ENCODE measurements around the gene SFXN3.

SFXN3 gene

DNA sequence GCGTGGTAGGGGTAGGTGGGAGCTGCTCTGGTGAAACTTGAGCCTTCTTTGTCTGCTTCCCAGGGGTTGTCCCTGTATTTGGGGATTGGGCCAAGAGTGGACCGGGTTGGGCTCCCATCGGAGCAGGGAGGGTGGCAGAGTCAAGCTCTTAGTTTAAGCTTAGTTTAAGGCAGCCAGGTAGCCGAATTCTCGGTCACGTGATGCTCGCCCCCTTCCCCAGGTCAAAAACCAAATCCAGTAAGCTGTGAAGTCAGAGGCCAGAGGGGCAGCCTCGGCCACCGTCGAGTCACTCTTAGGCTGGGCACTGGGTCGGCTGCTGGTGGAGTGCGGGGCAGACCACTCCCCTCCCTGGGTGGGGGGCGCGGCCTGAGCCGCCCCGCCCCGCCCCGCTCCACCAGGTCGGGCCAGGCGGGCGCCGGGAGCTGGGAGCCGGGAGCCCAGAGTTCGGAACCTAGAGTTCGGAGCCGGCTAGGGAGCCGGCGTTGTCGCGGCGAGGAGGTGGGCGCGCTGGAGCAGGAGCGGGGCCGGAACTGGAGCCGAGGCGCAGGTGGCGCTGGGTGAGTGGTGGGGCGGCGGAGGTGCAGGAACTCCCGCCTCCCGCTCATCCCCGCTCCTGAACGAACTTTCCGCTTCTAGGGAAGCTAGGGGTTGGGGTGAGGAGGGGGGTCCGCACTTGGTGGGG is 34.2 kb upstream of the SFXN3 start:
- no peak for DNase-seq
- Mint-ChIP-seq H3K4me3 (peak overlapping the region; percentile 92), H3K9me3 (no peaks in the 10 kb centered on the region), H3K27me3 (no peaks in the 10 kb centered on the region), H3K27ac (peak overlapping the region; percentile 94), H3K36me3 (ENCODE audit: low read depth) (peaks cover 45% of the 10 kb centered on the region), H3K4me1 (ENCODE audit: low read depth) (peaks cover 31% of the 10 kb centered on the region)

DNA sequence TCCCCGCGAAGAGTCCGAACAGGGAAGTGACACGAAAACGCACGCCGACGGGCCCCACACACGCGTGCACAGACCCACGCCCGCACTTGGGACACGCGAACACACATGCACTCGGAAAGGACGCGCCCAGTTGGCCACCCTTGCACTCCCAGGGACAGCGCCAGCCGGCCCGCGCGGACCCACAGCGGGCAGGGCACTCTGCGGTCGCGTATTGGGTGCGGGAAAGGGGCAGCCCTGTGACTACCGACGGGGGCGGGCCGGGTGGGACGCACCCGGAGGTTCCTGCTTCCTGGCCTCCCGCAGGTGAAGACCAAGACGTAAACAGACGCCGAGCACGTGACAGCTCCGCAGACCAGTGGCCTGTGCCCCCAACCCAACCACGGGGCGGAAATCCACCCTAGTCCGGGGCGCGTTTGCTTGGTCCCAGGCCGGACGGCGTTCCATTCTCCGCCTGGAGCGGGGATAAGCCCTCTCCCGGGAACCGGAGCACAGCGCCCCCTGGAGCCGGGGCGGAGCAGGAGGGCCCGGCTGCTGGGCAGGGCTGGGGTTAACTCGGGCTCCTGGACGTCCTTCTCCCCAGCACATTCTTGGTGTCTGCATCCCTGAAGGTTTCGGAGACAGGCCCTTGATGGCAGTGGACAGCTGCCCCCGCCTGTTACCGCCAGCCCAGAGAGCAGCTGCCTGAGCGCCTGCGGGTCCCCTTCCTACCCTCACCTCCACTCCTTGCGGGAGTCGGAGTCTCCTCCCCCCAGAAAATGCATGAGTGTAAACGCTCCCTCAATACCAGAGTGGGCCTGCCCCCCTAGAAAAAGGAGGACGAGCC is 33.5 kb upstream of the SFXN3 start:
- Mint-ChIP-seq H3K36me3 (ENCODE audit: low read depth) (peaks cover 43% of the 10 kb centered on the region), H3K4me1 (ENCODE audit: low read depth) (peaks cover 31% of the 10 kb centered on the region), H3K27ac (peak overlapping the region; percentile 94), H3K27me3 (no peaks in the 10 kb centered on the region), H3K4me3 (peak overlapping the region; percentile 92), H3K9me3 (no peaks in the 10 kb centered on the region)
- peak; percentile 88 for DNase-seq

DNA sequence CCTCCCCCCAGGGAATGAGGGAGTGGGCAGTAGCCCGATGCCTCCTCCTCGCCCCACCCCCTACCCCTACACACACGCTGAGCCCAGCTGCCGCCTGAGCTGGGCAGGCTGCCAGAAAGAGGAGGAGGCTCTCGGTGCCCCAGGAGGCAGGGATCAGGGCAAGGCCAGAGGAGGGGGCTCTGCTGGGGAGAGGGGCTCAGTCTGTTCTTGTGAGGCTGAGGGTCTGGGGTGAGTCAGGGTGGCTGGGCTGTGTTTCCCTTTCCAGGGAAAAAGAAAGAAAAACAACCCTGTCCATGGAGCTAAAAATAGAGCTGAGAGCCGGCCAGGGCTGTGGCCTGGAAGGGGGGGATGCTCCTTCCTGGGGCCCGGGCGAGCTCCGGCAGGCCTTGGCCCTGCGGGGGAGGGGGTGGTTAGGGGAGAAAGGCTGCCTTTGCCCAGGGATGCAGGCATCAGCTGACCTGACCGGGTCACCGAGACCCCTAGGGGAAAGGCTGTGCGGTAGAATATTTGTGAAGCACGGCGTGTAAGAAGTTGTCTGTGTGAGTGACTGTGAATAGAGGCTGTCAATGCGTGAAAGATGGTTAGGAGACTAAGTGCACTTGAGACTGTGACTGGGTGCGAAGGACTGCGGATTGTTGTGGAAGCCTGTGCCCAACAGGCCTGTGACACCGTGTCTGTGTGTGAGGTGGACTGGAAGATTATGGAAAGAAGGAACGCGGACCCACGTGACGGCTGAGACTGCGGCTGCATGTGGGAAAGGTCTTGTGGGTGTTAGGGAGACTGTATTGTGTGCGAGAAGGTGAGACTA is 32.6 kb upstream of the SFXN3 start:
- Mint-ChIP-seq H3K36me3 (ENCODE audit: low read depth) (peaks cover 37% of the 10 kb centered on the region), H3K9me3 (no peaks in the 10 kb centered on the region), H3K27ac (peak overlapping the region; percentile 91), H3K4me3 (peak overlapping the region; percentile 92), H3K4me1 (ENCODE audit: low read depth) (peaks cover 31% of the 10 kb centered on the region), H3K27me3 (no peaks in the 10 kb centered on the region)
- peak; percentile 79 for DNase-seq

DNA sequence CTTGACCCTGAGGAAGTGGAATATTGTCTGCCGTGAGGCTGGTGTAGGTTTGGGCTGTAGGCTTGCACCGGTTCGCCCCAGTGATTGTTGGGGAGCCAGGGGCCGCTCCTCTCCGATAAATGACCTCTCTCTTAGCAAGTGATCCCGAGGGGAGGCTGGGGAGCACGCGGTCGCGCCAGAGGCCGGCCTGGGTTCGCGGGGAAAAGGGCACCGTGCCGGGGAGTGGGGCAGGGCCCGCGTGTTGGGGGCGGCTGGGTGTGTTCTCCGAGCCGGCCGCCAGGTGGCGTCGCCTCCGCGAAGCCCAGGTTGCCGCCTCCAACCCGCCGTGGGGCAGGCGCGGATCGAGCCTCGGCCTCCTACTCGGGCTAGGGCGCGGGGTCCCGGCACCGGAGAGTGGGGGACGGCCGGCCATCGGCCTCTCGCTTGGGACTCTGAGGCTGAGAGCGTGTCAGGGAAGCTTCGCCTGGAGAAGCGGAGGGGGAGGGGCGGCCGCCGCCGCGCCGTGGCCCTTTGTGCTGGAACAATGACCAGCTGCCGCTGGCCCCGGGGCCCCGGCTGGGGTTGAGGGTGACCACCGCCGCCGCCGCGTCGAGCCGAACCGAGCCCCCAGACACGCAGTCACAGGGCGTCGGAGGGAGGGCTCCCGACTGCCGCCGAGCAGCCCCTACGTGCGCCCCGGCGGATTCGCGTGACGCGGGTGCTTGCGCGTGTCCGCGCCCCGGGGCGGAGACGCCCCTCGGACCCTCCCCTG is 31.9 kb upstream of the SFXN3 start:
- Mint-ChIP-seq H3K27me3 (no peaks in the 10 kb centered on the region), H3K36me3 (ENCODE audit: low read depth) (peaks cover 29% of the 10 kb centered on the region), H3K9me3 (no peaks in the 10 kb centered on the region), H3K27ac (peak overlapping the region; percentile 91), H3K4me1 (ENCODE audit: low read depth) (peaks cover 31% of the 10 kb centered on the region), H3K4me3 (peak overlapping the region; percentile 92)
- peak; percentile 88 for DNase-seq

DNA sequence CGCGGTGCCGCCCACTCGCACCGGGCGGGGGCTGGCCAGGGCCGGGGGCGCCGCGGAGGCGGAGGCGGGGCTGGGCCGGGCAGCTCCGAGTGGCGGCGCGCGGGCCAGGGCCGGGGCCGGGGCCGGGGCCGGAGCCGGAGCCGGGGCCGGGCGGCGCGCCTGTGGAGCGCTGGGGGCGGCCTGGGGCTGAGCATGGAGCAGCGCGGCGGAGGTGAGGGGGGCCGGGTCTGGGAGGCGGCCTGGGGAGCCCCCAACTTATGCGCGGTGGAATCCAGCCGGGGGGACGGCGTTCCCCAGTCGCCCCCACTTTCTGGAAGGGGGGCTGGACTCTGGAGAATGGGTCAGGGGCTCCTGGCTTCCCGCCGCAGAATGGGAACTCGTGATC is 31.3 kb upstream of the SFXN3 start, which contains the start of gene LZTS2:
TSS of gene LZTS2 (plus strand) at position 67 of the 385 bp plus-strand sequence. CDS start 2,731 bp downstream, outside the sequence.
- H3K9me3 Mint-ChIP-seq = no peaks in the 10 kb centered on the region
- peaks cover 24% of the 10 kb centered on the region for H3K36me3 Mint-ChIP-seq (ENCODE audit: low read depth)
- no peaks in the 10 kb centered on the region for H3K27me3 Mint-ChIP-seq
- DNase-seq = no peak
- H3K4me3 Mint-ChIP-seq = peak within 1 kb of the TSS; percentile 92
- peaks cover 31% of the 10 kb centered on the region for H3K4me1 Mint-ChIP-seq (ENCODE audit: low read depth)
- peak within 1 kb of the TSS; percentile 91 for H3K27ac Mint-ChIP-seq

DNA sequence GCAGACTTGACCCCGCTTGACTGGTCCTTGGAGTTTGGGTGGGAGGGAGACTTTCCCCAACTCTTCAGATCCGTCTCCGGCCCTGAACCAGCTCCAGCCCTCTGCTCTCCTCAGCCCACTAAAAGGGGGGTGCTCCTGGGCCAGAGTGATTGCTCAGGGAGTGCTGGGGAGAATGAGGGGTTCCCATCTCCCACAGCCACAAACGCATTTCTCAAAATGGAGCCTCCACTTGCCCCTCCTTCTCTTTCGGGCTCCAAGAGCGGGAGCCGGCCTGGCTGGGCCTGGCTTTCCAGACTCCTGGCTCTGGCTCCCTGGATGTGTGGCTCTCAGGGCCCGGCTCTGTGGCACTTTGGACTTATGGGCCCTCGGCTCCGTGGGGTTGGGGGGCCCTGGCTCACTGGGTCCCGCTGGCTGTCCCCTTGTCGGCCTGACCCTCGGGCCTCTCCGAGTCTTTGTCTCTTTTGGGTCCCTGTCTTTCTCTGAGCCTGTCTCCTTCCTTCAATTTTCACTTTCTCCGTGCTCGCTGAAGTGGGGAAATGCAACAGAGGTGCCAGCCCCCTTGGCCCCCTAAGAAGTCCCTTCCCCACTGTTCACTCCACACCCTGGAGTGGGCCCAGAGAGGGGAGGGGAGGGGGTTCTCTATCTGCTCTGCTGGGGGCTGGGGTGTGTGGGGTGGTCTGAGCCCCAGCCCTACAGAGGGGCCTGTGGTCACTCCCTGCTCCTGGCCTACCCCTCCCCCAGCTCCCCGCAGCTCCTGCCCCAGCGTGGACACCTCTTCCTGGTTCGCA is 30.7 kb upstream of the SFXN3 start:
- Mint-ChIP-seq H3K4me3 (peak overlapping the region; percentile 66), H3K27ac (peak overlapping the region; percentile 52), H3K9me3 (no peaks in the 10 kb centered on the region), H3K27me3 (no peaks in the 10 kb centered on the region), H3K36me3 (ENCODE audit: low read depth) (peaks cover 21% of the 10 kb centered on the region), H3K4me1 (ENCODE audit: low read depth) (peaks cover 31% of the 10 kb centered on the region)
- DNase-seq = no peak

DNA sequence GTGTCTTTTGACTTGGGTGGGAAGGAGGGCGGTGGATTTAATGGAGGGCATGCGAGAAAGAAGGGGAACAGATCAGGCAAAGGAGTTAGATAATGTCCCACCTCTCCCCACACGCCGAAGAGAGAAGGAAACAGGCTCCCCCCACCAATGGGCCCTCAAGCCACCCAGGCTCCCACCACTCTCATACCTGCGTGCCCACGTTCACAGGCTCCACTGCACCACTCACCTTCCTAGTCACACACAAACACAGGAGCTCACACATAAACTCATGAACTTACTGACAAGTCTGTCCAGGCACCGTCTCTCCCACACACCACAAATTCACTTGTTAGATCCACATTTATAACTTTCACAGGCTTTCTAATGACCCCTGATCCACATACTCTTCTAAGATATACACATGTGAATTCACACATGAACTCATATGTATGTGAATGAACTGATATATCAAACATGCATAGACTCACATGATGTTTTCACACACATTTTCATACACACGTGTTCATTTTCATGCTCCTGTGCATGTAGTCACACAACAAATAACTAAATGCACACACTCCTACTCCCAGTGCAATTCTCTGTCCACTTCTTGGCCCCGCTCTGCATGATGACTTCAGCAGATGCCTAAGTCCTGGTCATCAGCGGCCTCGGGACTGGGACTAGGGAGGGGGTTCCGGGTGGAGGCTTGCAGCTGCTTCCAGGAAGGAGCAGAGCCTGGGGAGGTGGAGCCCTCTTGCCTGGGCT is 29.9 kb upstream of the SFXN3 start:
- peaks cover 29% of the 10 kb centered on the region for H3K4me1 Mint-ChIP-seq (ENCODE audit: low read depth)
- peak overlapping the region; percentile 43 for H3K4me3 Mint-ChIP-seq
- H3K9me3 Mint-ChIP-seq = no peaks in the 10 kb centered on the region
- H3K36me3 Mint-ChIP-seq (ENCODE audit: low read depth) = peaks cover 20% of the 10 kb centered on the region
- H3K27me3 Mint-ChIP-seq = no peaks in the 10 kb centered on the region
- H3K27ac Mint-ChIP-seq = peak overlapping the region; percentile 34
- DNase-seq = no peak

DNA sequence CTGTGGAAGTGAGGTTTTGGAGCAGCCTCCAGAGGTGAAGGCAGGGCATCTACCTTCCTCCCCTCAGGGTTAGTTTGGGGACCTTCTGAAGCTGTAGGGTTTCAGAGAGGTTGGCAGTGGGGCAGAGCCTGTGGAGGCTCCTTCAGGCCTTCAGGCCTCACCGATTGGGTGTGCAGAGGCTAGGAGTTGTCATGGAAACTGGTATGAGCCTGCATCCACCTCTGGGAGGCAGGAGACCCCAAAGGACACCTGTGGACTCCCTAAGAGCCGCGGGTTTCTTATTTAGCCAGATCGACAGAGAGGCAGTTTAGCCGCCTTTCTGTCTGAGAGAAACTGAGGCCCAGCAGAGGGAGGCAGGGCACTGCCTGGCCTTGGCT is 29.4 kb upstream of the SFXN3 start:
- no peak overlapping the region for H3K4me3 Mint-ChIP-seq
- no peaks in the 10 kb centered on the region for H3K27me3 Mint-ChIP-seq
- H3K36me3 Mint-ChIP-seq (ENCODE audit: low read depth) = peaks cover 19% of the 10 kb centered on the region
- no peaks in the 10 kb centered on the region for H3K9me3 Mint-ChIP-seq
- no peak for DNase-seq
- no peak overlapping the region for H3K27ac Mint-ChIP-seq
- H3K4me1 Mint-ChIP-seq (ENCODE audit: low read depth) = peaks cover 24% of the 10 kb centered on the region

DNA sequence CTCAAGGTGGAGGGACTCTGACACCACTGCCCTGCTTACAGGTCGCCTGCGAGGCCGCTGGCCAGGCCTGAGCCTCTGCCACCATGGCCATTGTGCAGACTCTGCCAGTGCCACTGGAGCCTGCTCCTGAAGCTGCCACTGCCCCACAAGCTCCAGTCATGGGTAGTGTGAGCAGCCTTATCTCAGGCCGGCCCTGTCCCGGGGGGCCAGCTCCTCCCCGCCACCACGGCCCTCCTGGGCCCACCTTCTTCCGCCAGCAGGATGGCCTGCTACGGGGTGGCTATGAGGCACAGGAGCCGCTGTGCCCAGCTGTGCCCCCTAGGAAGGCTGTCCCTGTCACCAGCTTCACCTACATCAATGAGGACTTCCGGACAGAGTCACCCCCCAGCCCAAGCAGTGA is 28.6 kb upstream of the SFXN3 start:
- Mint-ChIP-seq H3K9me3 (no peaks in the 10 kb centered on the region), H3K27me3 (no peaks in the 10 kb centered on the region), H3K27ac (no peak overlapping the region), H3K36me3 (ENCODE audit: low read depth) (peaks cover 21% of the 10 kb centered on the region), H3K4me3 (no peak overlapping the region), H3K4me1 (ENCODE audit: low read depth) (peaks cover 21% of the 10 kb centered on the region)
- DNase-seq = no peak

DNA sequence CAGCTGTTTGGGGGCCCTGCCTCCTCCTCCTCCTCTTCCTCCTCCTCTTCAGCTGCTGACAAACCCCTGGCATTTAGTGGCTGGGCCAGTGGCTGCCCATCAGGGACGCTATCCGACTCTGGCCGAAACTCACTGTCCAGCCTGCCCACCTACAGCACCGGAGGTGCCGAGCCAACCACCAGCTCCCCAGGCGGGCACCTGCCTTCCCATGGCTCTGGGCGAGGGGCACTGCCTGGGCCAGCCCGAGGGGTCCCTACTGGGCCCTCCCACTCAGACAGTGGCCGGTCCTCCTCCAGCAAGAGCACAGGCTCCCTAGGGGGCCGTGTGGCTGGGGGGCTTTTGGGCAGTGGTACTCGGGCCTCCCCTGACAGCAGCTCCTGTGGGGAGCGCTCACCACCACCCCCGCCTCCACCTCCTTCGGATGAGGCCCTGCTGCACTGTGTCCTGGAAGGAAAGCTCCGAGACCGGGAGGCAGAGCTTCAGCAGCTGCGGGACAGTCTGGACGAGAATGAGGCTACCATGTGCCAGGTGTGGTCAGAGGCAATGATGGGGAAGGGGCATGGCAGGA is 27.3 kb upstream of the SFXN3 start:
- Mint-ChIP-seq H3K27me3 (no peaks in the 10 kb centered on the region), H3K27ac (no peak overlapping the region), H3K4me3 (no peak overlapping the region), H3K4me1 (ENCODE audit: low read depth) (peaks cover 12% of the 10 kb centered on the region), H3K36me3 (ENCODE audit: low read depth) (peaks cover 21% of the 10 kb centered on the region), H3K9me3 (no peaks in the 10 kb centered on the region)
- no peak for DNase-seq

DNA sequence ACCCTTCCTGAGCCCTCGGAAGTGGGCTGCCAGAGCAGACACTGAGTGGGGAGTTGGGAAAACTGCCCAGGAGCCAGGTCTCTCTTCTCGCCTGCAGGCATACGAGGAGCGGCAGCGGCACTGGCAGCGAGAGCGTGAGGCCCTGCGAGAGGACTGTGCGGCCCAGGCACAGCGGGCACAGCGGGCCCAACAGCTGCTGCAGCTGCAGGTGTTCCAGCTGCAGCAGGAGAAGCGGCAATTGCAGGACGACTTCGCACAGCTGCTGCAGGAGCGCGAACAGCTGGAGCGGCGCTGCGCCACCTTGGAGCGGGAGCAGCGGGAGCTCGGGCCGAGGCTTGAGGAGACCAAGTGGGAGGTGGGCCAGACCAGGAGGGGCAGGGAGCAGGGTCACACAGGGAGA is 25.7 kb upstream of the SFXN3 start:
- Mint-ChIP-seq H3K4me1 (ENCODE audit: low read depth) (peaks cover 7% of the 10 kb centered on the region), H3K4me3 (no peak overlapping the region), H3K36me3 (ENCODE audit: low read depth) (peaks cover 21% of the 10 kb centered on the region), H3K27me3 (no peaks in the 10 kb centered on the region), H3K27ac (no peak overlapping the region), H3K9me3 (no peaks in the 10 kb centered on the region)
- no peak for DNase-seq

DNA sequence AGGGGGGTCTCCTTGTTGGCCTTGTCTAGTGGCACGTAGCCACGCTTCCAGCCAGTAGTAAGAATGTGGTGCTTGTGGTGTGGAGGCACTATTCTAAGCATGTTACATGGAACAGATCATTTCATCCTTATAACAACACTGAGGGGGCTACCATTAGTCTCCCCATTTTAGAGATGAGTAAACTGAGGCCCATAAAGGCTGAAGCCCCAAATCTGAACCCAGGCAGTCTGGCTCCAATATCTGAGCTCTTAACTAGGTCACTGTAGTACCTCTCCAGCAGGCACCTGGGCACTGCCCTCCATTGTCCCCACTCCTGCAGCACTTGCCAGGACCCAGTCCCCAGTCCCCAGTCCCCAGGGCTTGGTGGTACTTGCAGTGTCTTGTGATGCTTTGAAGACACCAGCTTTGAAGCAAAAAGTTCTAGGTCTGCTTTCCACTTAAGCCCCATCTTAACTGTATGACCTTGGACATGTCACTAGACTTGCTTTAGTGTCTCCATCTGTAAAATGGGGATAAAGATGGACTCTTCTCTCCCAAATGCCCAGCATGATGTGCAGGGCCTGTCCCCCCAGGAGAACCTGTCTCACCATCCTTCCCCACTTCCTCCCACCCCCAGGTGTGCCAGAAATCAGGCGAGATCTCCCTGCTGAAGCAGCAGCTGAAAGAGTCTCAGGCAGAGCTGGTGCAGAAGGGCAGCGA is 25.0 kb upstream of the SFXN3 start:
- H3K4me1 Mint-ChIP-seq (ENCODE audit: low read depth) = peaks cover 2% of the 10 kb centered on the region
- DNase-seq = no peak
- peaks cover 21% of the 10 kb centered on the region for H3K36me3 Mint-ChIP-seq (ENCODE audit: low read depth)
- H3K9me3 Mint-ChIP-seq = no peaks in the 10 kb centered on the region
- H3K4me3 Mint-ChIP-seq = no peak overlapping the region
- no peaks in the 10 kb centered on the region for H3K27me3 Mint-ChIP-seq
- H3K27ac Mint-ChIP-seq = no peak overlapping the region
